ENCODE data around the gene GPR119. TPM values are rescaled to one million over a fixed set of nuclear protein-coding genes. Genes with fewer than 3 reads are reported as not detected.
"Not testable (repeated sequence)": the region's sequence is repeated elsewhere in the genome, so short reads cannot be mapped to it uniquely, and the experiment has no call there.

Gene GPR119
- polyA plus RNA-seq, 3 donors = not detected

DNA sequence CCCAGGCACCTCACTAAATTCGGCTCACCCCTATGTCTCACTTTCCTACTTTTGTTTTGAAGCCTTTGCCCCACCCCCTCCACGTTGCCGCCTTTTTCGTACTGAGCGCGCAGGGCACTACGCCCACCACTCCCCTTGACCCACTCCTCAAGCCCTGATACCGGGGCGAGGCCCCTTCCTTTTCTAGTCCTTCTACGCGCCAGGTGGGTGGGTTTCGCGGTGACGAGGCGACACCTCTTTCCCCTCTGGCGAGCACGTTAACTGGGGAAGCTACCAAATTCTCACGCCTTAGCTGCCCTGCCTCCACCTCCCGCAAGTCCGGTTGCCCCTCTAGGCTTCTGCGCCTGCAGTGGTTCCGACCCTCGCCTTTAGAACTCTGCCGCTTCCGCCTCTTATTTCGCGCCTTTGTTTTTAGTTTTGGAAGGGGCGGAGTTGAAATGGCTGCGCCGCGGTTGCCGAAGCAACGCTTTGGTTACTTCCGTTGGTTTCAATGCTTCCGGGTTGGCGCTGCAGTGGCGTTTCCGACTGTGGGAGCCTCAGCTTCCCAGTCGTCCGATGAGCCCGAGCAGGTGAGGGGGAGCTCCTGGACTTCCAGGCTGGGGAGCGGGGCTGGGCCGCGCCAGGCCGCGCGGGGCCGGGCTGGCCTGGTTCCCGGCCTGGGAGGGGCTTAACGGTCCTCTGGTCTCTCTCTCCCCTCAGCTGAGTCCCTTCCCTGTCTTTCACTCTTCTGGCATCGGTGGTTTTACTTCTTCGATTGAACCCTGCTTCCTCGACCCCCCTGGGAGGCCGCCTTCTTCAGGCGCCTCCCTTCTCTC lies 45.9 kb downstream of the GPR119 start, which contains the start of gene SLC25A14:
Gene SLC25A14, plus strand, starts transcription at position 512 of the 815 bp plus-strand sequence. CDS start 360 bp downstream, outside the sequence.
- peaks cover 0 to 3% (median 2%) of the 10 kb centered on the region in 3 donors for H3K27me3 Mint-ChIP-seq (ENCODE audit: low read depth in 3 of 3)
- Histone ChIP-seq H3K79me2 (ENCODE audit: insufficient read depth, low read length) (no peaks in the 10 kb centered on the region), H3K9me3 (replicated peaks in 1 of 2; ENCODE audit: control insufficient read depth in 1 of 2, insufficient read depth in 1 of 2, low read length in 2 of 2) (no peaks in the 10 kb centered on the region), H2AFZ (ENCODE audit: insufficient read depth, low read depth, low read length, poor library complexity, severe bottlenecking) (peak within 1 kb of the TSS; percentile 91), H3K27ac (ENCODE audit: low read depth in 1 of 2, low read length in 2 of 2) (peak within 1 kb of the TSS in 1 of 2 donors; percentile 70), H3K27me3 (ENCODE audit: control insufficient read depth in 2 of 2, insufficient read depth in 2 of 2, low read length in 2 of 2) (no peaks in the 10 kb centered on the region), H3K4me1 (ENCODE audit: control insufficient read depth in 1 of 2, insufficient read depth in 2 of 2, low read length in 2 of 2) (peaks cover 4 to 8% of the 10 kb centered on the region in 2 donors), H3K4me3 (replicated peaks in 1 of 3; ENCODE audit: low read depth in 2 of 3, low read length in 3 of 3) (peak within 1 kb of the TSS; percentile 76 to 93 (median 78)), H4K20me1 (ENCODE audit: insufficient read depth, low read length) (no peaks in the 10 kb centered on the region), H3K9ac (ENCODE audit: insufficient read depth, low read length, poor library complexity, severe bottlenecking) (peak within 1 kb of the TSS; percentile 66), H3K4me2 (replicated peaks; ENCODE audit: extremely low read depth, low read length, poor library complexity, severe bottlenecking) (peak within 1 kb of the TSS; percentile 90), H3K36me3 (replicated peaks in 1 of 2; ENCODE audit: control insufficient read depth in 1 of 2, insufficient read depth in 2 of 2, low read length in 2 of 2) (no peaks in the 10 kb centered on the region)
- peaks cover 0 to 9% (median 2%) of the 10 kb centered on the region in 7 donors for H3K9me3 Mint-ChIP-seq
- TF ChIP-seq, protein P1, sequence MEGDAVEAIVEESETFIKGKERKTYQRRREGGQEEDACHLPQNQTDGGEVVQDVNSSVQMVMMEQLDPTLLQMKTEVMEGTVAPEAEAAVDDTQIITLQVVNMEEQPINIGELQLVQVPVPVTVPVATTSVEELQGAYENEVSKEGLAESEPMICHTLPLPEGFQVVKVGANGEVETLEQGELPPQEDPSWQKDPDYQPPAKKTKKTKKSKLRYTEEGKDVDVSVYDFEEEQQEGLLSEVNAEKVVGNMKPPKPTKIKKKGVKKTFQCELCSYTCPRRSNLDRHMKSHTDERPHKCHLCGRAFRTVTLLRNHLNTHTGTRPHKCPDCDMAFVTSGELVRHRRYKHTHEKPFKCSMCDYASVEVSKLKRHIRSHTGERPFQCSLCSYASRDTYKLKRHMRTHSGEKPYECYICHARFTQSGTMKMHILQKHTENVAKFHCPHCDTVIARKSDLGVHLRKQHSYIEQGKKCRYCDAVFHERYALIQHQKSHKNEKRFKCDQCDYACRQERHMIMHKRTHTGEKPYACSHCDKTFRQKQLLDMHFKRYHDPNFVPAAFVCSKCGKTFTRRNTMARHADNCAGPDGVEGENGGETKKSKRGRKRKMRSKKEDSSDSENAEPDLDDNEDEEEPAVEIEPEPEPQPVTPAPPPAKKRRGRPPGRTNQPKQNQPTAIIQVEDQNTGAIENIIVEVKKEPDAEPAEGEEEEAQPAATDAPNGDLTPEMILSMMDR (IDR thresholded peaks at IDR 0.05) = no peak
- peaks cover 14% of the 10 kb centered on the region for H3K4me1 Mint-ChIP-seq
- WGBS (ENCODE audit: insufficient coverage) = 0% methylated on average over 17 of the region's 55 CpGs
- peak; percentile 35 to 61 (median 58) for DNase-seq
- no peaks in the 10 kb centered on the region for H3K36me3 Mint-ChIP-seq
- intact Hi-C loops (cut with micrococcal nuclease) = no loop called here
- H3K4me3 Mint-ChIP-seq = peak within 1 kb of the TSS; percentile 96
- H3K27ac Mint-ChIP-seq = peak within 1 kb of the TSS; percentile 59 to 94 (median 86)

DNA sequence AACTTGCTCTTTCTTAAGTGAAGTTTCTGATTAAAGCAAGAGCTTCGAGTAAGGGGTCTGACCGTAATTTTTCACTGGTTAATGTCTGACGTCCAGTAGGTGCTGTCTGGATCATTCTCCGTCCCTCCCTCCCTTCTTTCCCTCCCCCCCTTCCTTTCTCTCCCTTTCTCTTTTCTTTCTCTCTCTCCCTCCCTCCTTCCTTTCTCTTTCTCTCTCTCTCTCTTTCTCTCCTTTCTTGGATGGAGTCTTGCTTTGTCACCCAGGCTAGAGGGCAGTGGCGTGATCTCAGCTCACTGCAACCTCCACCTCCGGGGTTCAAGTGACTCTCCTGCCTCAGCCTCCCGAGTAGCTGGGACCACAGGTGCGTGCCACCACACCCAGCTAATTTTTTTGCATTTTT lies 46.6 kb downstream of the GPR119 start:
- H4K20me1 ChIP-seq (ENCODE audit: insufficient read depth, low read length); H3K27ac Mint-ChIP-seq; H3K36me3 ChIP-seq (replicated peaks in 1 of 2; ENCODE audit: control insufficient read depth in 1 of 2, insufficient read depth in 2 of 2, low read length in 2 of 2); H3K27ac ChIP-seq (ENCODE audit: low read depth in 1 of 2, low read length in 2 of 2); DNase-seq; H3K79me2 ChIP-seq (ENCODE audit: insufficient read depth, low read length); H3K9ac ChIP-seq (ENCODE audit: insufficient read depth, low read length, poor library complexity, severe bottlenecking); H3K27me3 ChIP-seq (ENCODE audit: control insufficient read depth in 2 of 2, insufficient read depth in 2 of 2, low read length in 2 of 2); intact Hi-C loops (cut with micrococcal nuclease); H3K9me3 ChIP-seq (replicated peaks in 1 of 2; ENCODE audit: control insufficient read depth in 1 of 2, insufficient read depth in 1 of 2, low read length in 2 of 2); H3K9me3 Mint-ChIP-seq; H3K36me3 Mint-ChIP-seq; H3K4me1 ChIP-seq (ENCODE audit: control insufficient read depth in 1 of 2, insufficient read depth in 2 of 2, low read length in 2 of 2); H3K27me3 Mint-ChIP-seq (ENCODE audit: low read depth in 3 of 3): not testable (repeated sequence)
- peaks cover 14% of the 10 kb centered on the region for H3K4me1 Mint-ChIP-seq
- 80% methylated on average over 1 of the region's 8 CpGs for WGBS (ENCODE audit: insufficient coverage)
- Histone ChIP-seq H3K4me2 (replicated peaks; ENCODE audit: extremely low read depth, low read length, poor library complexity, severe bottlenecking) (peak overlapping the region; percentile 90), H3K4me3 (replicated peaks in 1 of 3; ENCODE audit: low read depth in 2 of 3, low read length in 3 of 3) (peak overlapping the region in 2 of 3 experiments; percentile 78 to 93), H2AFZ (ENCODE audit: insufficient read depth, low read depth, low read length, poor library complexity, severe bottlenecking) (peak overlapping the region; percentile 91)
- peak overlapping the region; percentile 96 for H3K4me3 Mint-ChIP-seq
